GM21381 (cell line): ENCODE data around the gene RNF150.

ENCODE experiments used
- ATAC-seq: cut with Tn5 transposase; IDR thresholded peaks from one replicate; pipeline ENCODE4 v1.9.1; 2021; ENCODE audit warnings: mild to moderate bottlenecking, moderate library complexity; ENCODE audit not compliant: unreplicated experiment

Gene RNF150

DNA sequence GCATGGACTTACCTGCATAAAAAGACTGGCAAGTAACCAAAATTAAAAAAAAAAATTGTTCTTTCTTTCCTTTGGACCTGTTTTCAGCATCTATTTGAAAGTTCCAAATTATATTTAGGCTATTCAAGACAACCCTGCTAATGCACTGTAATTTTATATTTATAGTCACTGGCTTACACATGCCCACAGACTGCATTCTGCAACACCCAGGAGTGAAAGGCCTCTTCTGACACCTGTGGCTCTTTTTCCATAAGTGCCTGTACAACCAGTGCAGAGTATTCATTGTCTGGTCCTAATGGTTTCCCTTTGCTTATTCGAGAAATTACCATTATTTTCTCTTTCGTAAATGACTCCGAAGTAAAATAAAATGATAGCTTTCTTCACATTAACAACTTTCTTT, 143.3 kb downstream of the RNF150 start:
- ATAC-seq: no peak

DNA sequence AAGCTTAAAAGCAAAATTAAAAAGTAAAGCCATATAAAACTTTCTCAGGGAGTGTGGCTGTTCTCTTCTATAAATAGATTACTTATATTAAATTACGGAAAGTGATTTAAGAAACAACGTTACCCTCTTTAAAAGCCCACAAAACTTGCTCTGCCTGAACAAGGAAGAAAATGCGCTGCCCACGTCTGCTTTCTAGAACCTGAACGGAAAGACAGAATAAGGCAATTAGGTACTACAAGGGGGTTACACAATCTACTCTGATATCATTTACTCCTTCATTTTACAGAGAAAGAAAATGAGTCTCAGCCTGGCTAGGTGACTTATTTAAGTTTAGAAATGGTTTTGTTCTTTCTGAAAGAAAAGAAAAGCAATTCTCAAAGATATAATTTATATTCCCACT, 147.2 kb downstream of the RNF150 start:
- ATAC-seq: no peak

DNA sequence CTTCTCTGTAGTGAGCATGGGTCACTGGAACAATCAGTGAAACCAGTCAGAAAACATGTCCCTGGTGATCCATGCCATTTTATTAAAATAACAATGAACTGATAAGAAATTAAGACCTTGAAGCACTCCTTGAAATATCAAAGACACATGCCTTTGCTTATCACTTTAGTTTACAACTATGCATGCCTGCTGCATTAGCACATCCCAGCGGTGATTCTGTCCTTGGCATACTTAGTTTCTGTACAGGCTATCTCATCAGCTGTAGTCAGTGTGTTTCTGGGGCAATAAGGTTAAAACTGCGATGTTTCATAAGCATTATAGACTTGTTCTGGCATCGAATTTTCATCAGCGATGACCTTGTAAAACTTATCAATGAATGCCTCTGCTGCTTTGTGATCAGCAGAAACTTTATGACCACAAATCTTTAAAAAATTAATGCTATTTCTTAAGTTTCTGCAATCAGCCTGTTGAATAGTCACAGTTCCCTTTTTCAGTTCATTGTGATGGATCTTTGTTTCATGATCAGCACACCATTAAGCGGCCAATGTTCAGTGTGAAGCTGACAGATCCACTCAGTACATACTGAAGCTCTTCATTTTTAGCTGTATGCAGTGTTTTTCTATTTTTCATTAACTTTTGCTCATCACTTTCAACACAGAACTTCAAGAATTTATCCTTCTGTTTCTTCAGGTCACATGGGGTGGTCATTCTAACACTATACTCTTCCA, 150.5 kb downstream of the RNF150 start:
- no peak for ATAC-seq

DNA sequence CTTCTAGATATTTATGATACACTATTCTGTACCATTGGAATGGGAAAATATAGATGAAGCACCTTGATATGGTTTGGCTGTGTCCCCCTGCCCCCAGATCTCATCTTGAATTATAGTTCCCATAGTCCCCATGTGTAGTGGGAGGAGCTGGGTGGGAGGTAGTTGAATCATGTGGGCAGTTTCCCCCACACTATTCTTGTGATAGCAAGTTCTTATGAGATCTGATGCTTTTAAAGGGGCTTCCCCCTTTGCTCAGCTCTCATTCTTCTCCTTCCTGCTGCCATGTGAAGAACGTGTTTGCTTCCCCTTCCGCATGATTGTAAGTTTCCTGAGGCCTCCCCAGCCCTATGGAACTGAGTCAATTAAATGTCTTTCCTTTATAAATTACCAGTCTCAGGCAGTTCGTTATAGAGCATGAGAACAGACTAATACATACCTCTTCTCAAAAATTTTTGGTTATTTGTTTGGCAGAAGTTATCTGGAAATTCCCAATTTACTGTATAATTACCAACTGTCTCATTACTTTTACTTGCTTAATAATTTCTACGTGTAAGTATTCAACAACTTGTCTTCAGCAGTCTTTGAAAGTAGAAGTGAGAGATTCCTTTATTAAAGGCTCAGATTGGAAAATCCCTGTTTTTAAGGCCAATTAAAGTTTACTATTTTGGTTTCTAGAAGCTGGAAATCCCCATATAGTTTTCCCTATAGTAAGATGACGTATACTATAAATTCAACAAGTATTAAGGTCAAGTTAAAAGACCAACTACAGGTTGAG, 152.7 kb downstream of the RNF150 start:
- ATAC-seq: no peak

DNA sequence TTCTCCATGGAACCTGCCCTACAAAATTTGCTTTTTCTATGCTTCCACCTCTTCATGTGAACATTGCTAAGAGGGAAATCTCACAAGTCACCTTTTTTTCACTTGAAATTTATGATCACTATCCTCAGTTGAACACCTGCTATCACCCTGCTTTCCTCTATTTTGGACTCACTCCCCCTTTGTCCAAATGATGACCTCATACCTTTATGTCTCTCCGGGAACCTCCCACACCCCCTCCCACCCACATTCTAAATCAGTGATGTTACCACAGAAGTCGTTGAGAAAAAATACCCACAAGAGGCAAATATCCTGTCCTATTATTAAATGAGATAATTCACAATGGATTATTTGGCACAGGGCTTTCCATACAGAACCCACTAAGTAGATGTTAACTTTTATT, 156.5 kb downstream of the RNF150 start:
- no peak for ATAC-seq

DNA sequence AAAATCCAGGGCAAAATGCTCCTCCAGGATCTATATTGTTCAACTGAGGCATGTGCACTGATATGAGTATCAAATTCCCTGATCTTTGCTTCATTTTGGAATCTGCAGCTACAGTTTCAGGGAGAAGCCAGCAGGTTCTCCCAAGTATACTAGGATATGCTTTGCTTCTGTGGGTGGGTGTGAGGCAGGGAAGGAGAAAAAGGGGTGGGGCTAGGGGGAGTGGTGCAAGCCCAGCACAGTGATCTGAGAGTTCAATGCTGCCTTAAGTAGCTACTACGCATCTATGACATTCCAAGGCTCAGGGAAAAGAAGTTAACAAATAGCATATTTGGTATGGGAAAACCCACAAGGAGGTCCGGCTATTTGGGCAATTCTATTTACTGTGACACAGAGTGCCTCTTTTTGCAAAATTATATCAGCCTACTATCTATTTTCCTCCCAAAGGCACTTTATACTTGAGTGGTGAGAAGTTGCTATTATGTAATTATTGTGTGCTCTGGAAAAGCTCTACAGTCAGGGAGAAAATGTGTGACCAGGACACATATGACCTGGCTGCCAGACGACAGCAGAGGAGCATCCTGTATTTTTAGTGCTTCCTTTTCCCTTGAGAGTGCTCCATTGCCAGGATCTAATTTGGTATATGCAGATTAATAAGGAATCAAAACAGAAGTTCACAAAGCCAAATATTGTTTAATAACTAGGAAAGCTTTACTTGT, 162.0 kb downstream of the RNF150 start:
- ATAC-seq: no peak

DNA sequence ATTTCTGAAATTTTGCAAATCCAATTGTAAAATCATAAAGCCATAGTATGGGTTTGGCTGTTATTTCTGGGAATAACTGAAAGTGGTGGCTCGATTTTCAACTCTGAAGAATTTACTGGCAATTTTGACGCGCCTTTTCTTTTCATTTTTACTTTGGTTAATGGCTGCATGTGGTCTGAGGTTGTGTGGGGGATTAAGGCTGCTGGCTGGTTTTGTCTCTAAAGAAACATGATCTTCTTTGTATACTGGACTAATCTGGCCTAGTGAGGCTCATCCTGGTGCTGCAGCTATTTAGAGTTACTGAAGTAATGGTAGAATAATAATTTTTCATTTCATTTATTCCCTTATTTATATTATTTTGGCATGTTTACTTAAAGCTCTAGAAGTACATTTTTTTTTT, 164.0 kb downstream of the RNF150 start:
- ATAC-seq: no peak

DNA sequence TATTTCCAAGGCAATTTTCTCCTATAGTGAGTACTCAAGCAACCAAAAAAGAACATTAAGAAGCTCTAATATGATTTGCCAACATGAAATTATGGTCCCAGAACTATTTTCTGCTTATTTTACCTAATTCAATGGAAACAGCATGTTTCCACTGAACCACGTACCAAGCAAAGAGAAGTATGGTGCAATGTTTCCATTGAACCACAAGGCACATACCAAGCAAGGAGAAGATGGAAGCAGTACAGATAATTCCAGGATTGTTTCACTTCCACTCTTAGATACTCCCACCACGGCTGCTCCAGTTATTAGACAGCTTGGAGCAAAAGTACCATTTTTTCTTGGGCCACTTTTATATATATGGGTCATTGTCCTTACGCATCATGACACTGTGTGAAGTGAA, 164.9 kb downstream of the RNF150 start:
- no peak for ATAC-seq

DNA sequence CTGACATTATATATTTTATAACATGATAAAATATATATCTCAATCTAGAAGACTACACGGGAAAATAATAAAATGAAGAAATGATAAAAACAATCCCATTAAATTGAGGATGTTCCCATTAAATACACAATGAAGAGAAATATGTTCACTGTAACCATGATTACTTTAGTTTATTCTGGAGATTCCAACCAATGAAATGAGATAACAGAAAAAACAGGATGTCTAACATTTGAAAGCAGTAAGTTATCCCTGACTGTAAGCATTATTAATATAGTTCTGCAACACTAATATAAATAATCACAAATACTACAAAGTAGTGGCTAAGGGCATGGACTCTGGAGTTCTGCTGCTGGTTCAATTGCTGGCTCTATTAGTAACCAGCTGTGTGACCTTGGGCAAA, 169.4 kb downstream of the RNF150 start:
- ATAC-seq: no peak

DNA sequence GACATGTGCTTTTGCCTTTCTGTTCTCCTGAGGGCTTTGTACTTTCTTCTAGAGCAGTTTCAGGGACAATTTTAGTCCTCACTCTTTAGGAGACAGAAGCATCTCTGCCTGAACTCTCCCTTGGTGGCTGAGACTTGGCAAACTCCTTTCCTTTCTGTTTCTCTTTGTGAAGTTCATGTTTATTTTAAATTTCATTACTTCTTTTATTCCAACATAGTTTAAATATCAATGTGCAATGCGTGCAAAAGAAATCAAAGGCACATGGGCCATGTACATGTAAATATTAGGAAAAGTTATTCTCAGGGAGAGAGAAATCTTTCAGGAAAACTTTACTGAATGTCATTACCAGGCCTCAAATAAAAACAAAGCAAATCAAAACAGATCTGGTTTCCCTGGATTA, 177.6 kb downstream of the RNF150 start:
- ATAC-seq: no peak

DNA sequence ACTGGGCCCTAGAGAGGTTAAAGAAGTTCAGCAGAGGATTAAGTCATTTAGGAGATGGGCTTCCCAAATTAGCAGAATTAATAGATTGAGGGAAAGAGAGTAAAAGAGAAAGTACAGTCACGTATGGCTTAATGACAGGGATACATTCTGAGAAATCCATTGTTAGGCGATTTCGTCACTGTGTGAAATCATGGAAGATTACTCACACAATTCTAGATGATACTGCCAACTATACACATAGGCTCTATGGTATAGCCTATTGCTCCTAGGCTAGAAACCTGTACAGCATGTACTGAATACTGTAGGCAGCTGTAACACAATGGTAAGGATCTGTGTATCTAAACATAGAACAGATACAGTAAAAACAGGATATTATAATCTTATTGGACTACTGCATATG, 180.6 kb downstream of the RNF150 start:
- no peak for ATAC-seq

DNA sequence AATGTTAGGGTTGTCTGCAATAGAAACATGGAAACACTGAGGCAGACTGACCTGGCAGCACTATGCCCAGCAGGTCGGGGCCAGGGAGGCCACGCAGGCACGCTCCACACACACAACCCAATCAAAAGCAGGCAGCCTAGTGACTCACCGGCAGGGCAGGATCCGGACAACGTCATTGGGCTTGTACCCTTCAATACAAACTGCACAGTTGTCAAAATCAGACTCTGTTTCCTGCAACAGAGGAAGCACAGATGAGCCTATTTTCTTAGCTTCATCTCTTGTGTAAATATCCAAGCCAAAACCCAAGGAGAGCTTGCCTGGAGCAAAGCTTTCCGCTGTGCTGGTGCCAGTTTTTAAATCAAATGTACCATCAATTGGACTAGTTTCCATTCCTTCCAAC, 185.8 kb downstream of the RNF150 start:
- ATAC-seq: no peak

DNA sequence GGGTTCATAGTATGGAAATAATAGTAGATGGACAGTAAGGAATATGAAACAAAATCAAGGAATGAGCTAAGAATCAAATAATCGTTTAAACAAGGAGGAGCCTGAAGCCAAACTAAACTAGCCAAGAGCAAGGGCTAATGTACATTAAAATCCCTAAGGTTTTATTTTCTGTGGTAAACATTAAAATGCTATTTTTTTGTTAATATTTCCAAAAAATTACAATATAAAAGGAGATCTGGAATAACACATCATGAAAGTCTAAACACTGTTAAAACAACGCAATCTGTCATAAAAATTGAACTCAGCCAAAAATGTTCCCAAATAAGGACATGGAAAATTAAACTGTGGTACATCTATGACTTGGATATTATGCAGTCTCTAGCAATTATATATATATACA, 188.2 kb downstream of the RNF150 start:
- ATAC-seq: no peak

DNA sequence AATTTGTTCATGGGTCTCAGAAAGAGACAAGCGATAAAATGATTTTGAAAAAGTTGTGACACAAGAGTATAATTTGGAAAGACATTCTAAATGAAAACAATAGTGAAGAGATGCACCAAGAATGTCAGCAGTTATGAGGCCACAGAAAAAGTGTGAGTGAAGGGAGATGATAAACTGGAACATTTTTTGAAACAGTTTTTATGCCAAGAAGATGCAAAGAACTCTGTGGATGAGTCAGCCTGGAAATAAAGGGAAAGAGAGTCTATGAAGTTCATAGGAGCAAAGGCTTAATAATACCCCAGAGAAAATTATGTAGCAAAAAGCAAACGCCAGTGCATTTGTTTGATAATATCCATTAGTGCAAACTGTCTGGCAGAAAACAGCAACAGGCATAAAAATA, 188.7 kb downstream of the RNF150 start:
- no peak for ATAC-seq

DNA sequence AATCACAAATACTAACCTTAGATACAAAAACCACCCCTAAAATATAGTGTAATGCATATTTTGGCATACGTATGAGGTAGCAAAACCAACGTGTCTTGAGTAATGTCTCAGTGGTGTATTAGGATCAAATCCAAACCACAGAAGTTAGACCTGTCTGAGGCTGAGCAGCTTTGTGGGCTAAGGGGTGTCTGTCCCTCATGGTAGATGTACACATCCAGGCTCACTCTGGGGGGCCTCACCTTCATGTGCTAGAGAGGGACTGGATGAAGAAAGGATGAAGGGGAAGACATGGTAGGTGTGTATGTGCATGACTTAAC, 189.1 kb downstream of the RNF150 start:
- ATAC-seq: no peak

DNA sequence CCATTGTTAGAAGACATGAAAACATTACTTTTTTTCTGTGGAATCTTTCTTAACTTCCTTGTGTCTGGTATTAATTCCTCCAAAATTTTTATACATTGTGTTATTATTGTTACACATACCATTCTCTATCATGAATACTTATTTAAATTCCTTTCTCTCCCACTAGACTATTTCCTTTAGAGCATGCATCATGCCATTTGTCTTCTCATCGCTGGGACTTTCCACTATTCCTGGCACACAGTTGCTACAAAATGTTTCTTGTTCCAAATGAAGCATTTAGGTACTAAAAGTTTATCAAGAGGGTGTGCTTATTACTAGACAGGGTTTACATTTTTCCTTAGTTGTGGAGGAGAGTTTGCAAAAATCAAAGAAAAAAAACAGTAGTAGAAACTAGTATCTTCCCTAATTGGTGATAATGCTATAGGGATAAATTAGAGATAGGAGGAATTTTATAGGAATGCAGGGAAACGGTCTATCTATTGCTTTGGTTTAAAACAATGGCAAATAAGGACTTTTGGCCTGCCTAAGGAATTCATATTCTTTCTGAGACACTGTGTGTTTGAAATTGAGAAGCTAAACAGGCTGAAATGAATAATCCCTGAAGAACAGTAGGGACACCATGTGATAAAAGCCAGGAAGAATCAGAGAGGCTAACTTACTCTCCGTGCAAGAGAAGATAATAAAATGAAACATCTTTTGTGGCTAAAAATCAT, 189.6 kb downstream of the RNF150 start:
- no peak for ATAC-seq

DNA sequence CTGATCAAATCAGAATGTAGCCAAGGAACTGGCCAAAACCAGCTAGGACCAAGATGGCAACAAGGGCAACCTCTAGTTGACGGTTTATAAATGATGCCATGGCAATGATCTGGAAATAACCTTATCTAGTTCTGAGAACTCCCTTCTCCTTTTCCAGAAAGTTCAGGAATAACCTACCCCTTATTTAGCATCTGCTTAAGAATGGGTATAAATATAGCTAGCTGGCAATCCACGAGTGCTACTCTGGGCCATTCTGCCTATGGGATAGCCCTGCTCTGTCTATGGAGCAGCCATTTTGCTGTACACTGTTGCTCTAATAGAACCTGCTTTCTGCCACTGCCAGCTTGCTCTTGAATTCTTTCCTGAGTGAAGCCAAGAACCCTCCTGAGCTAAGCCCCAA, 192.7 kb downstream of the RNF150 start:
- ATAC-seq: no peak

DNA sequence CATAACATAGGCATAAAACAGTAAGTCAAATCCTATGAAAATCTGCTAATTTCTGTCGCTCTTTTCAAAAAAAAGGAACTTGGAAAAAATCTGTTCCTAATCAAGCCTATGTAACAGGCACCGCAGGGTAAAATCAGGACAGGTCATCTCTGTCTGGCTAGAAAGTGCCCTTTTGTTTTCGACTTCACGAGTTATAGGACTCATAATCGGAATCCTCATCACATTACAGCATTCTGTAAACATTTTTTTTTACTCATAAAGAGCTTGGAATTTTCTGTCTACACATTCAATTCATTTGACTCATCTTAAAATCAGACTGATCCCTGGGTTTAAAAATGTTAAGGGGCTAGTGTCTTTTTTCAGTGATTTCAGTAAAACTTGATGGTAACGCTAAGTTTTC, 195.4 kb downstream of the RNF150 start:
- no peak for ATAC-seq

DNA sequence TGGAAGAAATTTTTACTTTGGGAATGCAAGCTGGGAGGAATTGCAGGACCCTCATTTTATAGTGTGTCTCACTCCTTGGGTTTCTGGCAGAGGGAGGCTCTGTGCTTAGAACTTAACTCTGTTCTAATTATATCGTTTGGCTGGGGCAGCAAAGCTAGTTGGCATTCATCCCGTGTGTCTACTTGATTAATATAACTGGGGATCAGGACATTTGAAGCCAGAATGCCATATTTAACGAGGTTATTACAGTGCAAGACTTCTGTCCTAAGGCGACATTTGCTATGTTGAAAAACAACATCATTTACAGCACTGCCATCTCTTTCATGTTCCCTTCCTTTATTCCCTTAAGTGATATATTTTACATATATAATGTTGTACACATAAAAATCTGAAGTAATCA, 198.0 kb downstream of the RNF150 start:
- ATAC-seq: no peak

DNA sequence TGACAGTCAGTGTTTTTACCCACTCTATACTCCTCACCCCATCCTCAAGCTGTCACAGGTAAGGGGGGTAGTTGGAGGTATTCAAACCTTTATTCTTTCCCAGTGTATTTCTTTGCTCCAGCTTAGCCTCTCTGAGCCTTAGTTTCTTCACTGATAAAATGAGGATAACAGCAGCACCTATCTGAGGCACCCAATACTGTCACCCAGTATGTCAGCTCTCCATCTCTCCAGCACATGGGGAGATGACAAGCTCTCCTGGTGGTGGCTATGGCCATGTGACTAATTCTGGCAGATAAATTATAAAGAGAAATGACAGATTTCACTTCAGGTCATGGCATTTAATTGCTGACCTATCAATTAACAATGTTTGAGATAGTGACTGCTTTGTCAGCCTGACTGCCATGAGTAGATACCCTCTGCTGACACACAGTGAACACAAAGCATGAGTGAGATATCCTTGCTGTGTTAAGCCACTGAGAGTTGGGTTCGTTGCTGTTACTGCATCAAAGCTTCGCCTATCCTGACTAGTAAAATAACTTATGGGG, 200.7 kb downstream of the RNF150 start:
- ATAC-seq: no peak

DNA sequence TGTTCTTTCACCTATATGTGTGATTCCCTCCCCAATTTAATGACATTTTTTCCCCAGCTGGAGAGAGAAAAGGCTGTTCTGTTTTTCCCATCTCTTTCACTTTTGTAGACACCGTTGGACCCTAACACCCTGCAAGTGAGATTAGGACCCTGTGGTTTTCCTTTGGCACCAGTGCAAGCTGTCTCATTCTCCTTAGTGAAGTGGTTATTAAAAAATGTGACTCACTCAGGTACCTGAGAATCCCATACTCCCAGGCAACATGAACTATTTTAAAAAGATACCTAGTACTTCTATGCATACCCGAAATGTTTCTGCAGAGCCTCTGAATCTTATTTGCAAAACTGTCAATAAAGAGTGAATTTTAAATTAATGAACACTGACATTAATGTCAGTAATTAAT, 201.4 kb downstream of the RNF150 start:
- no peak for ATAC-seq
